ENCODE data around the gene CCL1. TPM values are rescaled to one million over a fixed set of nuclear protein-coding genes. Genes with fewer than 3 reads are reported as not detected.

Gene CCL1
- total and polyA plus RNA-seq, 2 donors (not counting 1 experiment from before 2014, with no cell fraction given): not detected

DNA sequence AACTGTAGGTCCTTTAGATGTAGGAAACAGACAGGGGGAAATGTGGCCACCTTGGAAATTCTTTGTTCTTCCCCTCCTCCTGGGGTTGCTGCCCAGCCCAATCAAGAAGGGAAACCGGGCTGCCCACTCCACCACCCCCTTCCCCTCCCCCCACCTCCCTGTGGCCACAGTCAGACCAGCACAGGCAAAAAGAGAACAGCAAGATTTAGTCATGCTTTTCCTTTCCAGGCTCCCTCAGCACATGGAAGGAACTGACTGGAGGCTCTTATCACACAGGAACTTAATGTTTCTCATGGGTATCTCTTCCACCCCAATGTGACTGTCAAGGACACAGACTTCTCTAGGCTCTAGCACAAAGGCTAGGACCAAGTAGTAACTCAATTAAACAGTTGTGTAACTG lies 3.0 kb upstream of the CCL1 start:
- H3K9ac ChIP-seq (ENCODE audit: insufficient read depth, low read length): no peak overlapping the region
- no peak overlapping the region for H3K27ac ChIP-seq (ENCODE audit: insufficient read depth, low read length)
- H3K27me3 ChIP-seq (ENCODE audit: control insufficient read depth, insufficient read depth, low read length): peaks cover 5% of the 10 kb centered on the region
- no peak overlapping the region for H2AFZ ChIP-seq (ENCODE audit: low read length)
- H3K4me1 ChIP-seq (ENCODE audit: control insufficient read depth, extremely low read depth, insufficient read depth, low read length): no peaks in the 10 kb centered on the region
- H3K36me3 ChIP-seq (ENCODE audit: control insufficient read depth, insufficient read depth, low read length): no peaks in the 10 kb centered on the region
- no peak overlapping the region for H3K4me3 ChIP-seq (replicated peaks in 1 of 4; ENCODE audit: control extremely low read depth in 1 of 4, insufficient read depth in 1 of 4, low read depth in 3 of 4, low read length in 4 of 4)
- H3K9me3 ChIP-seq (ENCODE audit: control insufficient read depth, insufficient read depth, low read depth, low read length): no peaks in the 10 kb centered on the region
- no peak for DNase-seq (ENCODE audit: low read depth in 2 of 2)
- H4K20me1 ChIP-seq (ENCODE audit: control insufficient read depth, extremely low read depth, insufficient read depth, low read length): no peaks in the 10 kb centered on the region
- TF ChIP-seq, protein P1, sequence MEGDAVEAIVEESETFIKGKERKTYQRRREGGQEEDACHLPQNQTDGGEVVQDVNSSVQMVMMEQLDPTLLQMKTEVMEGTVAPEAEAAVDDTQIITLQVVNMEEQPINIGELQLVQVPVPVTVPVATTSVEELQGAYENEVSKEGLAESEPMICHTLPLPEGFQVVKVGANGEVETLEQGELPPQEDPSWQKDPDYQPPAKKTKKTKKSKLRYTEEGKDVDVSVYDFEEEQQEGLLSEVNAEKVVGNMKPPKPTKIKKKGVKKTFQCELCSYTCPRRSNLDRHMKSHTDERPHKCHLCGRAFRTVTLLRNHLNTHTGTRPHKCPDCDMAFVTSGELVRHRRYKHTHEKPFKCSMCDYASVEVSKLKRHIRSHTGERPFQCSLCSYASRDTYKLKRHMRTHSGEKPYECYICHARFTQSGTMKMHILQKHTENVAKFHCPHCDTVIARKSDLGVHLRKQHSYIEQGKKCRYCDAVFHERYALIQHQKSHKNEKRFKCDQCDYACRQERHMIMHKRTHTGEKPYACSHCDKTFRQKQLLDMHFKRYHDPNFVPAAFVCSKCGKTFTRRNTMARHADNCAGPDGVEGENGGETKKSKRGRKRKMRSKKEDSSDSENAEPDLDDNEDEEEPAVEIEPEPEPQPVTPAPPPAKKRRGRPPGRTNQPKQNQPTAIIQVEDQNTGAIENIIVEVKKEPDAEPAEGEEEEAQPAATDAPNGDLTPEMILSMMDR (conservative IDR thresholded peaks at IDR 0.05 in 1 of 2, IDR thresholded peaks at IDR 0.05 in 1 of 2; ENCODE audit: low read depth in 1 of 2, low read length in 2 of 2): no peak
- TF ChIP-seq EZH2 (IDR thresholded peaks at IDR 0.05; ENCODE audit: low read length, missing control alignments): no peak
- H3K79me2 ChIP-seq (ENCODE audit: control insufficient read depth, insufficient read depth, low read length): no peaks in the 10 kb centered on the region
- no peak overlapping the region for H3K4me2 ChIP-seq (ENCODE audit: extremely low read depth, insufficient read depth, low read length)

DNA sequence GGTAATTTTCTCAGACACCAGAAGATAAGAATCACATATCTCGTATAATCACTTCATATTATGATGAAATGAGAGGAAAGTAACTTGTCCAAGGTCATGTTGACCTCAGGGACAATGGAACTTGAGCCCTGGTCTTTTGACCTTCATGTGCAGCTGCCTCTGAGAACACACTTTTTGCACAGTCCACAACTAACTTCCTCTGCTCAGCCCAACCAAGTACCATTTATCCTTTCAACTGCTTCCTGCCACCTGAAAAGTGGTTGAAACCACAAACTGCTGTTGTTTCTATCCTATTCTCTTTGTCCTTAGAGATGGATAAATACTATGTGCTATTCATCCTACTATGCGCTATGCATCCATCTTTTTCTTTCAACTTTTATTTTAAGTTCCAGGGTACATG lies 2.3 kb upstream of the CCL1 start:
- H3K9me3 ChIP-seq (ENCODE audit: control insufficient read depth, insufficient read depth, low read depth, low read length): no peaks in the 10 kb centered on the region

DNA sequence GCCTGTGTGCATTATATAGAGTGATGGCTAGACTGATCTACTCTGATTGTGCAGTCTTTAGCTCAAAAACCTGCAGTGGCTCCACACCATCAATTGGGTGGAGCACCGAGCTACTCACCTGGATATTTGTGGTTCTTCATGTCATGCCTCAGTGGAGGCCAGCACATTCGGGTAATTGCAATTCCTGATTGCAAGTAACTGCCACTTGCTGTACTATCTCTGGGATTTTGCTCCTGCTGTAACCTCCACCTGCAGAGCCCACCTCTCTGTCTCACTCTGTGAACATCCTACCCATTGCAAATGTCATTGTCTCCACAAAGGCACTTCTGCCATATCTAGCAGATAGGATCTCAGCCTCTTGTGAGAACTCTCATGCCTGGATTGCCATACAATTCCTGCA lies 1.7 kb upstream of the CCL1 start:
- TF ChIP-seq, protein P1 (conservative IDR thresholded peaks at IDR 0.05 in 1 of 2, IDR thresholded peaks at IDR 0.05 in 1 of 2; ENCODE audit: low read depth in 1 of 2, low read length in 2 of 2): no peak
- TF ChIP-seq EZH2 (IDR thresholded peaks at IDR 0.05; ENCODE audit: low read length, missing control alignments): no peak
- H3K4me1 ChIP-seq (ENCODE audit: control insufficient read depth, extremely low read depth, insufficient read depth, low read length): no peaks in the 10 kb centered on the region

More for the DNA sequence above, 2.3 kb upstream of the CCL1 start:
- Histone ChIP-seq H3K9ac (ENCODE audit: insufficient read depth, low read length) (no peak overlapping the region), H2AFZ (ENCODE audit: low read length) (no peak overlapping the region), H3K4me3 (replicated peaks in 1 of 4; ENCODE audit: control extremely low read depth in 1 of 4, insufficient read depth in 1 of 4, low read depth in 3 of 4, low read length in 4 of 4) (no peak overlapping the region), H3K27ac (ENCODE audit: insufficient read depth, low read length) (no peak overlapping the region), H3K4me1 (ENCODE audit: control insufficient read depth, extremely low read depth, insufficient read depth, low read length) (no peaks in the 10 kb centered on the region), H4K20me1 (ENCODE audit: control insufficient read depth, extremely low read depth, insufficient read depth, low read length) (no peaks in the 10 kb centered on the region), H3K36me3 (ENCODE audit: control insufficient read depth, insufficient read depth, low read length) (no peaks in the 10 kb centered on the region), H3K4me2 (ENCODE audit: extremely low read depth, insufficient read depth, low read length) (no peak overlapping the region), H3K27me3 (ENCODE audit: control insufficient read depth, insufficient read depth, low read length) (peaks cover 5% of the 10 kb centered on the region), H3K79me2 (ENCODE audit: control insufficient read depth, insufficient read depth, low read length) (no peaks in the 10 kb centered on the region)
- DNase-seq (ENCODE audit: low read depth in 2 of 2): no peak
- no peak for TF ChIP-seq EZH2 (IDR thresholded peaks at IDR 0.05; ENCODE audit: low read length, missing control alignments)
- TF ChIP-seq, protein P1 (conservative IDR thresholded peaks at IDR 0.05 in 1 of 2, IDR thresholded peaks at IDR 0.05 in 1 of 2; ENCODE audit: low read depth in 1 of 2, low read length in 2 of 2): no peak

More for the DNA sequence above, 1.7 kb upstream of the CCL1 start:
- Histone ChIP-seq H3K9me3 (ENCODE audit: control insufficient read depth, insufficient read depth, low read depth, low read length) (no peaks in the 10 kb centered on the region), H3K27ac (ENCODE audit: insufficient read depth, low read length) (no peak overlapping the region), H3K36me3 (ENCODE audit: control insufficient read depth, insufficient read depth, low read length) (no peaks in the 10 kb centered on the region), H4K20me1 (ENCODE audit: control insufficient read depth, extremely low read depth, insufficient read depth, low read length) (no peaks in the 10 kb centered on the region), H3K4me2 (ENCODE audit: extremely low read depth, insufficient read depth, low read length) (no peak overlapping the region), H3K9ac (ENCODE audit: insufficient read depth, low read length) (no peak overlapping the region), H3K4me3 (replicated peaks in 1 of 4; ENCODE audit: control extremely low read depth in 1 of 4, insufficient read depth in 1 of 4, low read depth in 3 of 4, low read length in 4 of 4) (no peak overlapping the region), H2AFZ (ENCODE audit: low read length) (no peak overlapping the region), H3K27me3 (ENCODE audit: control insufficient read depth, insufficient read depth, low read length) (peaks cover 5% of the 10 kb centered on the region), H3K79me2 (ENCODE audit: control insufficient read depth, insufficient read depth, low read length) (no peaks in the 10 kb centered on the region)
- DNase-seq (ENCODE audit: low read depth in 2 of 2): no peak
